GM12801 (cell line): ENCODE data around the gene RMND5A.

Experiments
- TF ChIP-seq, protein P1 (sequence below): IDR thresholded peaks from one replicate; pipeline ENCODE4 v1.5.1; 2011; ENCODE audit warnings: control low read depth; ENCODE audit not compliant: insufficient read length; ENCODE audit errors: extremely low read depth

Gene RMND5A

GRCh38 chr2:86747711-86748639, 27.9 kb downstream of the RMND5A start:
- TF ChIP-seq, protein P1, sequence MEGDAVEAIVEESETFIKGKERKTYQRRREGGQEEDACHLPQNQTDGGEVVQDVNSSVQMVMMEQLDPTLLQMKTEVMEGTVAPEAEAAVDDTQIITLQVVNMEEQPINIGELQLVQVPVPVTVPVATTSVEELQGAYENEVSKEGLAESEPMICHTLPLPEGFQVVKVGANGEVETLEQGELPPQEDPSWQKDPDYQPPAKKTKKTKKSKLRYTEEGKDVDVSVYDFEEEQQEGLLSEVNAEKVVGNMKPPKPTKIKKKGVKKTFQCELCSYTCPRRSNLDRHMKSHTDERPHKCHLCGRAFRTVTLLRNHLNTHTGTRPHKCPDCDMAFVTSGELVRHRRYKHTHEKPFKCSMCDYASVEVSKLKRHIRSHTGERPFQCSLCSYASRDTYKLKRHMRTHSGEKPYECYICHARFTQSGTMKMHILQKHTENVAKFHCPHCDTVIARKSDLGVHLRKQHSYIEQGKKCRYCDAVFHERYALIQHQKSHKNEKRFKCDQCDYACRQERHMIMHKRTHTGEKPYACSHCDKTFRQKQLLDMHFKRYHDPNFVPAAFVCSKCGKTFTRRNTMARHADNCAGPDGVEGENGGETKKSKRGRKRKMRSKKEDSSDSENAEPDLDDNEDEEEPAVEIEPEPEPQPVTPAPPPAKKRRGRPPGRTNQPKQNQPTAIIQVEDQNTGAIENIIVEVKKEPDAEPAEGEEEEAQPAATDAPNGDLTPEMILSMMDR: no peak

DNA sequence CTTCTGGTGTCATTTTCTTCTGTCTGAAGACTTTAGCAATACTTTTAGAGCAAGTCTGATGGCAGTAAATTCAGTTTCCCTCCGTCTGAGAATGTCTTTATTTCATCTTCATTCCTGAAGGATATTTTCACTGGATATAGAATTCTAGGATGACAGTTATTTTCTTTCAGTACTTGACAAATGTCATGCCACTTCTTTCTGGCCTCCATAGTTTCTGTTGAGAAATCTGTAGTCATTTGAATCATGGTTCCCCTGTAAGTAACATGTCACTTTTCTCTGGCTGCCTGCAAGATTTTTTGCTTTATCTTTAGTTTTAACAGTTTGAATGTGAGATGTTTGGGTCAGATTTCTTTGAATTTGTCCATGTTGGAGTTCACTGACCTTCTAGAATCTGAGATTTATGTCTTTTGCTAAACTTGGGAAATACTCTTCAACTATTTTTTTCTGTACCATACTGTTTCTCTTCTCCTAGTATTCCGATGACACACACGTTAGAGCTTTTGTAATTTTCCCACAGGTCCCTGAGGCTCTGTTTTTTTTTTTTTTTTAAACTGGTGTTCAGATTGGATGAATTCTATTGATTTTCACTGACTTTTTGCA, 30.2 kb downstream of the RMND5A start:
- TF ChIP-seq, protein P1: no peak

DNA sequence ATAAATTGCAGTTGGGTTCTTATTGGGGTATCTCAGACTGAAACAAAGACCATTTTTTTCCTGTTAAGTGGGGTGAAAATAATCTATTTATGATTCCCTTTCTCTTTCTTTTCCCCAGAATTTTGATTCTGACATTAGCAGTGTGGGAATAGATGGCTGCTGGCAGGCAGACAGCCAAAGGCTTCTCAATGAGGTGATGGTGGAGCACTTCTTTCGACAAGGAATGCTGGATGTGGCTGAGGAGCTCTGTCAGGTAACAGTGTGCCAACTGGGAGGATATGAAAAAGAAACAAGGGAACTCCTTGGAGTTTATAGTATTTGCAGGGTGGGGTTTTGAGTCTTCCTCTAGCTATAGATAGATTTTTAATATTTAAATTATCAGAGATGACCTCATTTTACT, 31.7 kb downstream of the RMND5A start:
- TF ChIP-seq, protein P1: no peak

GRCh38 chr2:86752934-86753333, 32.8 kb downstream of the RMND5A start:
- TF ChIP-seq, protein P1: no peak

DNA sequence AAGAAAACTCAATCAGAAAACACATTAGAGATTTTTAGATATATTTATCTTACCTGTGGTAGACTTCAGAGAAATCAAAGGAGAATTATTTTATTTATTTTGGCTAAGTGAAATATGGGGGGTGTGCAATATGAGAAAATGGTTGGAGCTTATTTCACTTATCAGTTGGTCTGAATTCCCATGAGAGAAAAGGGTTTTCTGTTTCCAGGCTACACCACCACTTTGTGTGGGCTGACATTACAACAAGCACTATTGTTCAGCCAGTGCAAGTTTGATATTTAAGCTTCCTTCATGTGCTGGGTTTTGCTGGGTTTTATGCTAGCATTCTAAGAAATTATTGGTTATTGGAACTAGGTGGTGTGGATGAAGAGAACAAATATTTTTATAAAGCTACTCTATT, 33.5 kb downstream of the RMND5A start:
- TF ChIP-seq, protein P1: no peak

DNA sequence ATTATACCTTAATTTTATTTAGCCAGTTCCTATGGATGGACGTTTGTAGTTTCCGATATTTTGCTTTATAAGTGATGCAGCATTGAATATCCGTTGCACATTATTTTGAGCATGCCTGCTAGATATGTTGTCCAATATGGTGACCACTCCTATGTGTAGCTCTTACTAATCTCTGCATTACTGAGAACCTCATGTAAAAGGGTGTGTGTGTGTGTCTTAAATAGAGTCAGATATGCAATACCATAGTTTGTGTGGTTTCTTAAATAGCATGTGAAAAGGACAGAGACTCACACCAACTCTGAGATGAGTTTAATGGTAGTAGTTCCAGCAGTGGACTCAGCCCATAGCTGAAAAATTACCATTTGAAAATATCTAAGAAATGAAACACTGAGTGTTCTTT, 38.3 kb downstream of the RMND5A start:
- TF ChIP-seq, protein P1: no peak

GRCh38 chr2:86760371-86760770, 40.3 kb downstream of the RMND5A start:
- TF ChIP-seq, protein P1: no peak
